Gastrocnemius medialis (tissue), 4 donors: Measurements from ENCODE around the gene LCNL1. TPM values are rescaled to one million over a fixed set of nuclear protein-coding genes. Genes with fewer than 3 reads are reported as not detected.

Source experiments
- ATAC-seq, 2 donors: fragments of 150-250 bp; one replicate each; pipeline ENCODE4 v1.9.1; 2016
- DNase-seq, 2 donors: peaks; one replicate each; pipeline ENCODE4 v3.0.0-alpha.2; 2019
- H3K27ac ChIP-seq, 4 donors: fragments of 200-600 bp; sonication (generic); 1 replicate in 1 of 4; 2 replicates in 3 of 4; pipeline ENCODE4 v1.5.1; 2016 to 2018; ENCODE audit warnings: mild to moderate bottlenecking in 2 of 4, moderate library complexity in 1 of 4
- H3K27me3 ChIP-seq, 3 donors: fragments of 200-600 bp; sonication (generic) in 2 of 3; 1 replicate in 1 of 3; 2 replicates in 2 of 3; pipeline versions ENCODE4 v1.5.1 to v1.6.0; 2016 to 2019; ENCODE audit warnings: mild to moderate bottlenecking in 1 of 3, moderate library complexity in 1 of 3
- H3K36me3 ChIP-seq, 2 donors: fragments of 200-600 bp; sonication (generic) in 1 of 2; one replicate each; pipeline ENCODE4 v1.5.1; 2017 to 2018
- H3K4me1 ChIP-seq, 2 donors: fragments of 200-600 bp; sonication (generic) in 1 of 2; one replicate each; pipeline ENCODE4 v1.5.1; 2016 to 2017; ENCODE audit warnings: mild to moderate bottlenecking in 2 of 2
- H3K4me3 ChIP-seq, 4 donors: fragments of 200-600 bp; sonication (generic) in 3 of 4; 1 replicate in 1 of 4; 2 replicates in 3 of 4; pipeline ENCODE4 v1.5.1; 2016 to 2019; ENCODE audit warnings: mild to moderate bottlenecking in 2 of 4
- H3K9me3 ChIP-seq, 3 donors: fragments of 200-600 bp; sonication (generic) in 2 of 3; 1 replicate in 1 of 3; 2 replicates in 2 of 3; pipeline ENCODE4 v1.5.1; 2016 to 2019
- POLR2A ChIP-seq, 2 donors: fragments of 450-650 bp; IDR thresholded peaks; one replicate each; pipeline ENCODE4 v1.6.1; 2017; ENCODE audit warnings: antibody characterized with exemption in 2 of 2, mild to moderate bottlenecking in 2 of 2, moderate library complexity in 2 of 2
- in situ Hi-C, 4 donors: fragments of 200-750 bp; cut with MboI; loops; one replicate each; pipeline versions ENCODE4 v1.15.0 to v1.8.0; 2017; ENCODE audit warnings: low sequenced_read_pairs in 4 of 4
- intact Hi-C: fragments of 100-400 bp; cut with DNase I; formaldehyde crosslinking; loops from one replicate; pipeline ENCODE4 v1.15.1; 2023; ENCODE audit warnings: low total_unique reads
- total RNA-seq, 4 donors: library from RNA; depleted of rRNA; stranded (reverse); fragments of >200 nt; gene quantifications; one replicate each; pipeline versions ENCODE4 v1.1.0 to v1.2.3, GENCODE V29; 2016
- TF ChIP-seq, protein P1 (sequence below), 5 experiments: fragments of 450-650 bp in 3 of 5; fragments of 200-600 bp in 2 of 5; sonication (generic) in 2 of 5; IDR thresholded peaks in 4 of 5; conservative IDR thresholded peaks in 1 of 5; 1 replicate in 4 of 5; 2 replicates in 1 of 5; pipeline ENCODE4 v1.5.1; 2016 to 2019; ENCODE audit warnings: antibody characterized with exemption in 5 of 5, mild to moderate bottlenecking in 3 of 5, moderate library complexity in 3 of 5

Gene LCNL1
- total RNA-seq, 4 donors from 2014 or later, result 0.10 TPM; not detected in 3

DNA sequence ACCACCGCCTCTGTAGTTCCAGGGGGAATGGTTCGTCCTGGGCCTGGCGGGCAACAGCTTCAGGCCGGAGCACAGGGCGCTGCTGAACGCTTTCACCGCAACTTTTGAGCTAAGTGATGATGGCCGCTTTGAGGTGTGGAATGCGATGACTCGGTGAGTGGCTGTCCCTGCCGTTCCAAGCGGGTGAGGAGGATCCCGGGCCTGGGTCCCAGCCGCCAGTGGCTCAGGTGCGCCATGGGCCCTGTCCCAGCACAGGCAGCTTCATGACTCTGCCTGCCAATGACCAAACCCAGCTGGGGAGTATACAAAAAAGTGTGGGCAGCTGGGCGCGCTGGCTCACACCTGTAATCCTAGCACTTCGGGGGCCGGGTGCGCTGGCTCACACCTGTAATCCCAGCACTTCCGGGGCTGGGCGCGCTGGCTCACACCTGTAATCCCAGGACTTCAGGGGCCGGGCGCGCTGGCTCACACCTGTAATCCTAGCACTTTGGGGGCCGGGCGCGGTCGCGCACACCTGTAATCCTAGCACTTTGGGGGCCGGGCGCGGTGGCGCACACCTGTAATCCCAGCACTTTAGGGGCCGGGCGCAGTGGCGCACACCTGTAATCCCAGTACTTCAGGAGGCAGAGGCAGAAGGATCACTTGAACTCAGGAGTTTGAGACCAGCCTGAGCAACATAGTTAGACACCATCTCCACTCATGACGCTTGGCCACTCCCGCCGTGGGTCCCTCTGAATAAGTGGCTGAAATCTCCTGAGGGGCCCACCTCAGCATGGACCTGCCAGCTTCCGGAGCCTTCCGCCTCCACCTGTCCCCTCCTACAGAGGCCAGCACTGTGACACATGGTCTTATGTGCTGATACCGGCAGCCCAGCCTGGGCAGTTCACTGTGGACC is 29.7 kb upstream of the LCNL1 start:
- intact Hi-C loops, result no loop called here
- ATAC-seq (no peak), DNase-seq (no peak)
- H3K36me3 ChIP-seq, result no peaks in the 10 kb centered on the region
- no peak overlapping the region for H3K4me3 ChIP-seq
- TF ChIP-seq POLR2A (IDR thresholded peaks at IDR 0.05), result no peak
- TF ChIP-seq, protein P1, sequence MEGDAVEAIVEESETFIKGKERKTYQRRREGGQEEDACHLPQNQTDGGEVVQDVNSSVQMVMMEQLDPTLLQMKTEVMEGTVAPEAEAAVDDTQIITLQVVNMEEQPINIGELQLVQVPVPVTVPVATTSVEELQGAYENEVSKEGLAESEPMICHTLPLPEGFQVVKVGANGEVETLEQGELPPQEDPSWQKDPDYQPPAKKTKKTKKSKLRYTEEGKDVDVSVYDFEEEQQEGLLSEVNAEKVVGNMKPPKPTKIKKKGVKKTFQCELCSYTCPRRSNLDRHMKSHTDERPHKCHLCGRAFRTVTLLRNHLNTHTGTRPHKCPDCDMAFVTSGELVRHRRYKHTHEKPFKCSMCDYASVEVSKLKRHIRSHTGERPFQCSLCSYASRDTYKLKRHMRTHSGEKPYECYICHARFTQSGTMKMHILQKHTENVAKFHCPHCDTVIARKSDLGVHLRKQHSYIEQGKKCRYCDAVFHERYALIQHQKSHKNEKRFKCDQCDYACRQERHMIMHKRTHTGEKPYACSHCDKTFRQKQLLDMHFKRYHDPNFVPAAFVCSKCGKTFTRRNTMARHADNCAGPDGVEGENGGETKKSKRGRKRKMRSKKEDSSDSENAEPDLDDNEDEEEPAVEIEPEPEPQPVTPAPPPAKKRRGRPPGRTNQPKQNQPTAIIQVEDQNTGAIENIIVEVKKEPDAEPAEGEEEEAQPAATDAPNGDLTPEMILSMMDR (IDR thresholded peaks at IDR 0.05 in 4 of 5, conservative IDR thresholded peaks at IDR 0.05 in 1 of 5), result no peak
- peaks cover 0 to 14% of the 10 kb centered on the region in 2 donors for H3K4me1 ChIP-seq
- in situ Hi-C loops, result no loop called here
- H3K27ac ChIP-seq, result no peak overlapping the region
- H3K27me3 ChIP-seq, result no peaks in the 10 kb centered on the region
- H3K9me3 ChIP-seq, result no peaks in the 10 kb centered on the region

DNA sequence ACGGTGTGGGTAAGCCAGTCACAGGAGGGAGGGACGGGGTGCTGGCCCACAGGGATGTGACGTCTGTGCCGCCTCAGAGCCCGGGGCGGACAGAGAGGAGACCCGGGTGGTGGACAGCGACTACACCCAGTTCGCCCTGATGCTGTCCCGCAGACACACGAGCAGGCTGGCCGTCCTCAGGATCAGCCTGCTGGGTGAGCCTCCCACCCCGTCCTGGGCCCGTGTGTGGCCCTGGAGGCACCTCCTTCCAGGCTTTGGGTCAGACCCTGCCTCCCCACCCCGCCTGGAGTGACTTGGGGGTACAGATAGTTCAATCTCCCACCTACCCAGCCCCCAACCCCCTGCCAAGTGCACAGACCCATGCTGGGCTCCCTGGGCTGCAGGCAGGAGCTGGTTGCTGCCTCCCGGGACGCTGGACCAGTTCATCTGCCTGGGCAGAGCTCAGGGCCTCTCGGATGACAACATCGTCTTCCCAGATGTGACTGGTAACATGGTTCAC is 29.0 kb upstream of the LCNL1 start:
- DNase-seq (no peak), ATAC-seq (no peak)
- H3K4me3 ChIP-seq, result no peak overlapping the region
- H3K27ac ChIP-seq, result no peak overlapping the region
- in situ Hi-C loops, result no loop called here
- no peaks in the 10 kb centered on the region for H3K9me3 ChIP-seq
- no peak for TF ChIP-seq POLR2A (IDR thresholded peaks at IDR 0.05)
- TF ChIP-seq, protein P1 (IDR thresholded peaks at IDR 0.05 in 4 of 5, conservative IDR thresholded peaks at IDR 0.05 in 1 of 5), result no peak
- no peaks in the 10 kb centered on the region for H3K36me3 ChIP-seq
- H3K4me1 ChIP-seq, result peaks cover 0 to 14% of the 10 kb centered on the region in 2 donors
- intact Hi-C loops, result no loop called here
- no peaks in the 10 kb centered on the region for H3K27me3 ChIP-seq

DNA sequence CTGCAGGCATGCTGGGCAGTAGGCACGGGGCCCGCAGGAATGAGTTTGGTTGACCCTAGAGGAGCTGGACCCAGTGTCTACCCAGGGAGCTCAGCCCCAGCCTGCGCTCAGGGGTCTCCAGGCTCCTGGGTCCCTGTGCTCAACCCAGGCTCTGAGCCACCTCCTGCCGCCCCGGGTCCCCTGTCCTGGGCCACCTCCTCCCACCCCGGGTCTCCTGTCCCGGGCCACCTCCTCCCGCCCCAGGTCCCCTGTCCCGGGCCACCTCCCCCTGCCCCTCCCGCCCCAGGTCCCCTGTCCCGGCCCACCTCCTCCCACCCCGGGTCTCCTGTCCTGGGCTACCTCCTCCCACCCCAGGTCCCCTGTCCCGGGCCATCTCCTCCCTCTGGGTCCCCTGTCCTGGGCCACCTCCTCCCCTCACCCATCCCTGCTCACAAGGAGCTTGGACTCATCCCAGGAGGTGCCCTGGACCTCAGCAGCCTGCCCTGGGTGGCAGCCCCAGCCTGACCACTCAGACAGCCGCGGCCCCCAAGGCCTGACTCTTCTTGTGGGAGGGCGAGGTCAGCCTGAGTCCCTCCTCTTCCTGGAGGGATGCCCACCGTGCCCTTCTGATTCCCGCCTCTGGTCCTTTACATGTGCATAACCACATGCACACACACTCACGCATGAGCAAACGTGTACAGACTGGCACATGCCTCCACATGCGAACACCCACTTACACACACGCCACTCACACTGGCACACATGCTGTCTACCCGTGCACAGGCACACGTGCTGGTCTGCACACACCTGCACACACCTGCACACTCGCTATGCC is 28.3 kb upstream of the LCNL1 start:
- intact Hi-C loops, result no loop called here
- in situ Hi-C loops, result no loop called here
- Histone ChIP-seq H3K4me3 (no peak overlapping the region), H3K4me1 (peaks cover 0 to 7% of the 10 kb centered on the region in 2 donors), H3K27ac (no peak overlapping the region), H3K36me3 (no peaks in the 10 kb centered on the region), H3K9me3 (no peaks in the 10 kb centered on the region), H3K27me3 (no peaks in the 10 kb centered on the region)
- no peak for TF ChIP-seq POLR2A (IDR thresholded peaks at IDR 0.05)
- TF ChIP-seq, protein P1 (IDR thresholded peaks at IDR 0.05 in 4 of 5, conservative IDR thresholded peaks at IDR 0.05 in 1 of 5), result no peak
- DNase-seq, result no peak
- ATAC-seq, result no peak

DNA sequence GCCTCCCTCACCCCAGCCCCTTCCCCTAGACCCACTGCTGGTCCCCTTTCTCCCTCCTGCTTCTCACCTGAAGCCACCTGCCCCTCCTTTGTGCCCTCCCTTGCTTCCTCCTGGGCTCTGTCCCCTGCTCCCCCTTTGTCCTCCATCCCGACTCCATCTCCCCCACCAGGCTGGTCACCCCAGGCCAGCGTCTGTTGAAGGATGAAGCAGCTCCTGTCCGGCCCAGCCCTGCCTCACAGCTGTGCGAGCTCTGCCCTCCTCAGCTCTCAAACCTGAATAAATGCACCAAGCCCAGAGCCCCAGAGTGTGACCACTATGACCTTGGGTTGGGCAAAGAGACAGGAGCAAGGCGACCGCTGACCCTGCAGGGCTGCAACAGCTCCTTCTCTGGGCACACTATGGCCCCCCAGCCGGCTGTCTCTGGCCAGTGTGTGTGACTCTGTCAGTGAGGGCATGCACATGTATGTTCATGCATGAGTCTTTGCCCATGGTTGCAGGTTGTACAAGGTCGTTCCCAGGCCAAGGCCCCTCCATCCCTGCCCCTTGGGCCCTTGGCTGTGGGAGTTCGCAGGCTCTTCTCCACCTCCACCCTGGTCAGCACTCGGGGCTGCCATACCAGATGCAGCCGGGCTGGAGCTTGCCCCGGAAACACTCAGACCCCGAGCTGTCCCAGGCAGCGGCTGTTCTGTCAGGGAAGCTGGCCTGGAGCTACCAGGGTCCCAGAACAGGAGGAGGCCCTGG is 27.4 kb upstream of the LCNL1 start:
- Histone ChIP-seq H3K4me1 (peaks cover 0 to 4% of the 10 kb centered on the region in 2 donors), H3K27ac (no peak overlapping the region), H3K36me3 (no peaks in the 10 kb centered on the region), H3K4me3 (no peak overlapping the region), H3K27me3 (no peaks in the 10 kb centered on the region), H3K9me3 (no peaks in the 10 kb centered on the region)
- DNase-seq (no peak), ATAC-seq (no peak)
- in situ Hi-C loops (no loop called here), intact Hi-C loops (no loop called here)
- TF ChIP-seq POLR2A (IDR thresholded peaks at IDR 0.05), result no peak
- TF ChIP-seq, protein P1 (IDR thresholded peaks at IDR 0.05 in 4 of 5, conservative IDR thresholded peaks at IDR 0.05 in 1 of 5), result no peak
